Smooth muscle cell (in vitro differentiated cells): Measurements from ENCODE around the gene IDH1. TPM values are rescaled to one million over a fixed set of nuclear protein-coding genes. Genes with fewer than 3 reads are reported as not detected.

ENCODE experiments used
- DNase-seq: peaks from one replicate; lab custom pipeline; 2025; ENCODE audit not compliant: unreplicated experiment; lab: John Stamatoyannopoulos, UW
- H2AFZ ChIP-seq: fragments of 200-600 bp; sonication (generic); 2 replicates; pipeline ENCODE4 v1.6.0; 2016; ENCODE audit warnings: antibody characterized with exemption, low read depth, mild to moderate bottlenecking
- H3F3A ChIP-seq: fragments of 200-600 bp; sonication (generic); 2 replicates; pipeline ENCODE4 v1.6.0; 2017; ENCODE audit warnings: antibody characterized with exemption, low read depth
- H3K27ac ChIP-seq: fragments of 200-600 bp; sonication (generic); 2 replicates; pipeline ENCODE4 v1.5.1; 2016; ENCODE audit warnings: low read depth, mild to moderate bottlenecking
- H3K27me3 ChIP-seq: fragments of 200-600 bp; sonication (generic); 2 replicates; pipeline ENCODE4 v1.6.1; 2016; ENCODE audit warnings: low read depth, mild to moderate bottlenecking
- H3K36me3 ChIP-seq: fragments of 200-600 bp; sonication (generic); 2 replicates; pipeline ENCODE4 v1.5.1; 2016; ENCODE audit warnings: low read depth
- H3K4me1 ChIP-seq: fragments of 200-600 bp; sonication (generic); 2 replicates; pipeline ENCODE4 v1.5.1; 2016; ENCODE audit warnings: low read depth
- H3K4me2 ChIP-seq: fragments of 200-600 bp; sonication (generic); 2 replicates; pipeline ENCODE4 v1.6.0; 2016; ENCODE audit warnings: mild to moderate bottlenecking
- H3K4me3 ChIP-seq: fragments of 200-600 bp; sonication (generic); 2 replicates; pipeline ENCODE4 v1.5.1; 2016; ENCODE audit warnings: mild to moderate bottlenecking
- H3K79me2 ChIP-seq: fragments of 200-600 bp; sonication (generic); 2 replicates; pipeline ENCODE4 v1.6.0; 2016; ENCODE audit warnings: low read depth, mild to moderate bottlenecking
- H3K9ac ChIP-seq: fragments of 200-600 bp; sonication (generic); 2 replicates; pipeline ENCODE4 v1.6.0; 2016; ENCODE audit warnings: low read depth
- H3K9me3 ChIP-seq: fragments of 200-600 bp; sonication (generic); replicated peaks from 2 replicates; pipeline ENCODE4 v1.5.1; 2016; ENCODE audit warnings: low read depth
- H4K20me1 ChIP-seq: fragments of 200-600 bp; sonication (generic); 2 replicates; pipeline ENCODE4 v1.6.0; 2016; ENCODE audit warnings: low read depth
- CTCF ChIP-seq: fragments of 200-600 bp; sonication (generic); IDR thresholded peaks from 2 replicates; pipeline ENCODE4 v1.5.1; 2017; ENCODE audit warnings: borderline replicate concordance, mild to moderate bottlenecking, antibody characterized with exemption; ENCODE audit not compliant: insufficient read depth, poor library complexity, severe bottlenecking
- WGBS: methylation state at CpG from one replicate; pipeline ENCODE4 v1.1.7; 2016; ENCODE audit warnings: low lambda C conversion rate; 5-methylcytosine and 5-hydroxymethylcytosine counted together
- polyA plus RNA-seq: library from polyadenylated mRNA; unstranded; fragments of >200 nt; fragmentation: Nextera tagmentation; extraction: Ambion mirVana; gene quantifications from 2 replicates; pipeline ENCODE4 v1.2.1, GENCODE V29; 2016
- total RNA-seq: library from RNA; depleted of rRNA; stranded (reverse); fragments of >200 nt; gene quantifications from 2 replicates; pipeline ENCODE4 v1.2.3, GENCODE V29; 2014

The IDH1 gene
- total RNA-seq (98.6 and 143 TPM in 2 replicates), polyA plus RNA-seq (76.0 and 97.2 TPM in 2 replicates)

GRCh38 chr2:208254871-208255556, at the start of gene IDH1:
Gene IDH1 (minus strand): TSS chr2:208255071. CDS start chr2:208251551, 3,520 bp downstream.
- peak within 1 kb of the TSS; percentile 89 for H3K4me2 ChIP-seq
- 1% methylated on average over 41 of the region's 48 CpGs for WGBS

GRCh38 chr2:208304157-208304556, 49.3 kb upstream of the IDH1 start:
- H3K4me1 ChIP-seq: no peaks in the 10 kb centered on the region
- no peak overlapping the region for H3K4me3 ChIP-seq
- 69% methylated on average over 4 of the region's 4 CpGs for WGBS
- H3K27ac ChIP-seq: no peak overlapping the region
- no peaks in the 10 kb centered on the region for H4K20me1 ChIP-seq
- no peak overlapping the region for H2AFZ ChIP-seq
- DNase-seq: no peak
- H3K9ac ChIP-seq: no peak overlapping the region
- no peaks in the 10 kb centered on the region for H3K27me3 ChIP-seq
- H3K79me2 ChIP-seq: no peaks in the 10 kb centered on the region
- H3F3A ChIP-seq: no peaks in the 10 kb centered on the region
- H3K4me2 ChIP-seq: no peak overlapping the region
- TF ChIP-seq CTCF: no peak
- H3K9me3 ChIP-seq: no peaks in the 10 kb centered on the region
- H3K36me3 ChIP-seq: peaks cover 15% of the 10 kb centered on the region

More at GRCh38 chr2:208254871-208255556, at the start of gene IDH1:
- peak within 1 kb of the TSS; percentile 17 for H3K27ac ChIP-seq
- peaks cover 17% of the 10 kb centered on the region for H3K4me1 ChIP-seq
- no peaks in the 10 kb centered on the region for H3K27me3 ChIP-seq
- peak within 1 kb of the TSS; percentile 33 for H3K9ac ChIP-seq
- H3F3A ChIP-seq: peaks cover 5% of the 10 kb centered on the region
- peak; percentile 95 for DNase-seq
- peaks cover 7% of the 10 kb centered on the region for H4K20me1 ChIP-seq
- H3K36me3 ChIP-seq: peaks cover 11% of the 10 kb centered on the region
- peak within 1 kb of the TSS; percentile 80 for H3K4me3 ChIP-seq
- H2AFZ ChIP-seq: peak within 1 kb of the TSS; percentile 99
- H3K79me2 ChIP-seq: peaks cover 4% of the 10 kb centered on the region
- no peaks in the 10 kb centered on the region for H3K9me3 ChIP-seq
- TF ChIP-seq CTCF: peak; percentile 36

- H3K9me3 ChIP-seq: no peaks in the 10 kb centered on the region
- no peak for DNase-seq
- no peak for TF ChIP-seq CTCF
- peaks cover 18% of the 10 kb centered on the region for H3K36me3 ChIP-seq
- H3F3A ChIP-seq: no peaks in the 10 kb centered on the region
- H3K4me3 ChIP-seq: no peak overlapping the region
- H3K27ac ChIP-seq: peak overlapping the region; percentile 11
- no peak overlapping the region for H3K4me2 ChIP-seq
- no peaks in the 10 kb centered on the region for H3K4me1 ChIP-seq
- H3K79me2 ChIP-seq: peaks cover 5% of the 10 kb centered on the region
- 95% methylated on average over 5 of the region's 5 CpGs for WGBS
- H4K20me1 ChIP-seq: peaks cover 19% of the 10 kb centered on the region
- H2AFZ ChIP-seq: no peak overlapping the region
- no peaks in the 10 kb centered on the region for H3K27me3 ChIP-seq
- no peak overlapping the region for H3K9ac ChIP-seq
Observed at GRCh38 chr2:208300847-208301618, 46.2 kb upstream of the IDH1 start.
